Duodenal mucosa (tissue), 2 donors: ENCODE data around the gene MBLAC1.
"Not testable (repeated sequence)": the region's sequence is repeated elsewhere in the genome, so short reads cannot be mapped to it uniquely, and the experiment has no call there.

Source experiments
- H3K27ac ChIP-seq: one replicate; pipeline ENCODE4 v1.7.0; 2013; ENCODE audit warnings: low read depth, low read length
- H3K27me3 ChIP-seq, 2 donors: one replicate each; pipeline ENCODE4 v1.7.0; 2013; ENCODE audit warnings: low read length in 2 of 2, control low read depth in 1 of 2; ENCODE audit not compliant: insufficient read depth in 2 of 2, control insufficient read depth in 1 of 2
- H3K36me3 ChIP-seq, 2 donors: one replicate each; pipeline ENCODE4 v1.7.0; 2013; ENCODE audit warnings: low read length in 2 of 2, control low read depth in 1 of 2; ENCODE audit not compliant: insufficient read depth in 2 of 2, control insufficient read depth in 1 of 2
- H3K4me1 ChIP-seq, 2 donors: one replicate each; pipeline ENCODE4 v1.7.0; 2013; ENCODE audit warnings: low read length in 2 of 2, control low read depth in 1 of 2; ENCODE audit not compliant: insufficient read depth in 2 of 2, control insufficient read depth in 1 of 2
- H3K4me3 ChIP-seq, 2 donors: one replicate each; pipeline ENCODE4 v1.7.0; 2013; ENCODE audit warnings: low read length in 2 of 2, low read depth in 1 of 2
- H3K9ac ChIP-seq, 2 donors: one replicate each; pipeline ENCODE4 v1.7.0; 2013; ENCODE audit warnings: low read length in 2 of 2, low read depth in 1 of 2
- H3K9me3 ChIP-seq, 2 donors: one replicate each; pipeline ENCODE4 v1.7.0; 2013; ENCODE audit warnings: low read length in 2 of 2, control low read depth in 1 of 2; ENCODE audit not compliant: control insufficient read depth in 1 of 2

Gene MBLAC1

DNA sequence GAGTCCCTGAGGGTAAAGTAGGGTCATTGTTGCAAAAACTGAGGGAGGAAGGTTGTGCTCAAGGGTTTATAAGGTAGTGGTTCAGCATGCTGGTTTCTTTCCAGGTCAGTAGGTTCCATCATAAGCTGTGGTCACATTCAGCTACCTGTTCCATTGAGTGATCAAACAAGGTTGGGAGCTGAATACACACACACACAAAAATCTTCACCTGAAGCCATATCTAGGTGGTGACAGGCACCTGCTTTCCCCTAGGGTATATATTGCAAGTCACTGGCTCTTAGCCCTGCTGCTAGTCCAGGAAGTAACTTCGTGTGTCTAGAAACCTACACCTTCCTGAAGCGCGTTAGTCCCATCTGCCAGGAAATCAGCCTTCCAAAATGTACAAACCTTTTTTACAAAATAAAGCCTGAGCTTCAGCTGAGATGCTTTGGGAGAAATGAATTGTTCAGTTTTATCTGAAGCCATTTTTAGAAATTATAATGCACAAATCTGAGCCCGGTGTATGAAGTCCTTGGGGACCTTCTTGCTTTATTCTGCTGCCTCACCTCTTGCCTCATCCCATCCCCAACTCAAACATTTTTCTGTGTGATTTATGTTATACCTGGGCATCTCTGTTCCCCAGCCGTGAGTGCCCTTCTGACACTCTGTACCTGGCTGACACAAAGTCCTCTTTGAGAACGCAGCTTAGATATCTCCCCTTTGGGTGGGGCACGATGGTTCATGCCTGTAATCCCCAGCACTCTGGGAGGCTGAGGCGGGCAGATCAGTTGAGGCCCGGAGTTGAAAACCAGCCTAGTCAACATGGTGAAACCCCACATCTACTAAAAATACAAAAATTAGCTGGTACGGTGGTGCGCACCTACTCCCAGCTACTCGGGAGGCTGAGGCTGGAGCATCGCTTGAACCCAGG, 11.3 kb downstream of the MBLAC1 start:
- no peaks in the 10 kb centered on the region for H3K9me3 ChIP-seq
- H3K4me3 ChIP-seq, result no peak overlapping the region
- H3K27me3 ChIP-seq, result no peaks in the 10 kb centered on the region
- no peak overlapping the region for H3K9ac ChIP-seq
- H3K27ac ChIP-seq, result no peak overlapping the region
- no peaks in the 10 kb centered on the region for H3K36me3 ChIP-seq
- peaks cover 14 to 16% of the 10 kb centered on the region in 2 donors for H3K4me1 ChIP-seq

- Histone ChIP-seq H3K9ac (no peak overlapping the region), H3K36me3 (no peaks in the 10 kb centered on the region), H3K4me3 (no peak overlapping the region), H3K27me3 (no peaks in the 10 kb centered on the region), H3K9me3 (no peaks in the 10 kb centered on the region), H3K27ac (peak overlapping the region; percentile 38), H3K4me1 (peaks cover 14 to 16% of the 10 kb centered on the region in 2 donors)
These were observed 14.8 kb downstream of the MBLAC1 start for GRCh38 chr7:100141555-100141949.

DNA sequence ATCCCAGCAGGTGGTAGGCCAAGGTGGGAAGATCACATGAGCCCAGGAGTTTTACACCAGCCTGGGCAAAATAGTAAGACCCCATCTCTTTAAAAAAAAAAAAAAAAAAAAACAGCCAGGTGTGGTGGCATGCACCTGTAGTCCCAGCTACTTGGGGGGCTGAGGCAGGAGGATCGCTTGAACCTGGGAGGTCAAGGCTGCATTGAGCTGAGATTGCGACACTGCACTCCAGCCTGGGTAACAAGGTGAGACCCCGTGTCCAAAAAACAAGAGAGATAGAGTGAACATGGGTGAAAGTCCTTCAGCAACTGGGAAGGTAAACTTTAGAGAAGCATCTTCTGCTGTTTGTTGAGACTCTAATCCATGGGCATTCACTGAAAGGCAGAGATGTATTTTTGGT, 15.7 kb downstream of the MBLAC1 start:
- H3K36me3 ChIP-seq, result no peaks in the 10 kb centered on the region
- H3K27me3 ChIP-seq, result no peaks in the 10 kb centered on the region
- H3K27ac ChIP-seq, result no peak overlapping the region
- peaks cover 14 to 16% of the 10 kb centered on the region in 2 donors for H3K4me1 ChIP-seq
- no peak overlapping the region for H3K9ac ChIP-seq
- no peak overlapping the region for H3K4me3 ChIP-seq
- H3K9me3 ChIP-seq, result no peaks in the 10 kb centered on the region

GRCh38 chr7:100146350-100146749, 19.6 kb downstream of the MBLAC1 start:
- H3K27ac ChIP-seq, H3K9me3 ChIP-seq, H3K9ac ChIP-seq, H3K4me3 ChIP-seq, H3K27me3 ChIP-seq, H3K36me3 ChIP-seq: not testable (repeated sequence)
- peaks cover 11 to 19% of the 10 kb centered on the region in 2 donors for H3K4me1 ChIP-seq

DNA sequence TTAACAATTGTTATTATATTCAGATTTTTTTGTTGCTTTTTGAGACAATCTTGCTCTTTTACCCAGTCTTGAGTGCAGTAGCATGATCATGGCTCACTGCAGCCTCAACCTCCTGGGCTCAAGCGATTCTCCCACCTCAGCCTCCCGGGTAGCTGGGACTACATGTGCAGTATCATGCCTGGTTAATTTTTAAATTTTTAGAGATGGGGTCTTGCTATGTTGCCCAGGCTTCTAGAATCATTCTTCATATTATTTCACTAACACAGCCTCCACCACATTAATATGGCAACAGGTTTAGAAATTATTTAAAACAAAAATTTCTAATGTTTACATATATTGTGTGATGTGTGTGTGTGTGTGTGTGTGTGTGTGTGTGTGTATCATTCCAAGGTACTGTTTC, 20.5 kb downstream of the MBLAC1 start:
- H3K4me1 ChIP-seq, result peaks cover 7 to 13% of the 10 kb centered on the region in 2 donors

DNA sequence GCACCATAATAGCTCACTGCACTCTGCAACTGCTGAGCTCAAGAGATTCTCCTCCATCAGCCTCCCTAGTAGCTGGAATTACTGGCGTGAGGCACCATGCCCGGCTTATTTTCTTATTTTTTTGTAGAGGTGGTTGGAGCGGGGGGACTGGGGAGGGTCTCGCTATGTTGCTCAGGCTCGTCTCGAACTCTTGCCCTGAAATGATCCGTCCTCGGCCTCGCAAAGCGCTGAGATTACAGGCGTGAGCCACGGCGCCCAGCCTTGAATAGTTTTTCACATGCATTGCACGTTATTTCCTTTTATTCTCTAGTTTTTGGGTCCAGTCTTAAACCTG, 21.4 kb downstream of the MBLAC1 start:
- H3K9ac ChIP-seq, result peak overlapping the region; percentile 82 to 95
- H3K4me1 ChIP-seq, result peaks cover 9 to 16% of the 10 kb centered on the region in 2 donors
- H3K27me3 ChIP-seq, result no peaks in the 10 kb centered on the region
- H3K4me3 ChIP-seq, result peak overlapping the region; percentile 78 to 96
- no peaks in the 10 kb centered on the region for H3K36me3 ChIP-seq
- H3K27ac ChIP-seq, result peak overlapping the region; percentile 55
- H3K9me3 ChIP-seq, result no peaks in the 10 kb centered on the region

More for the DNA sequence above, 20.5 kb downstream of the MBLAC1 start:
- H3K27me3 ChIP-seq, result no peaks in the 10 kb centered on the region
- no peaks in the 10 kb centered on the region for H3K9me3 ChIP-seq
- H3K9ac ChIP-seq, result no peak overlapping the region
- no peak overlapping the region for H3K27ac ChIP-seq
- H3K4me3 ChIP-seq, result no peak overlapping the region
- H3K36me3 ChIP-seq, result no peaks in the 10 kb centered on the region

GRCh38 chr7:100148559-100149328, 22.0 kb downstream of the MBLAC1 start, which contains the start of gene LAMTOR4:
TSS of gene LAMTOR4 (plus strand) at chr7:100148918. CDS start at chr7:100148973, 55 bp downstream.
- H3K36me3 ChIP-seq, result no peaks in the 10 kb centered on the region
- peak within 1 kb of the TSS; percentile 92 to 96 for H3K4me3 ChIP-seq
- peaks cover 15 to 21% of the 10 kb centered on the region in 2 donors for H3K4me1 ChIP-seq
- H3K9me3 ChIP-seq, result no peaks in the 10 kb centered on the region
- no peaks in the 10 kb centered on the region for H3K27me3 ChIP-seq
- peak within 1 kb of the TSS; percentile 75 for H3K27ac ChIP-seq
- H3K9ac ChIP-seq, result peak within 1 kb of the TSS; percentile 95 to 96

DNA sequence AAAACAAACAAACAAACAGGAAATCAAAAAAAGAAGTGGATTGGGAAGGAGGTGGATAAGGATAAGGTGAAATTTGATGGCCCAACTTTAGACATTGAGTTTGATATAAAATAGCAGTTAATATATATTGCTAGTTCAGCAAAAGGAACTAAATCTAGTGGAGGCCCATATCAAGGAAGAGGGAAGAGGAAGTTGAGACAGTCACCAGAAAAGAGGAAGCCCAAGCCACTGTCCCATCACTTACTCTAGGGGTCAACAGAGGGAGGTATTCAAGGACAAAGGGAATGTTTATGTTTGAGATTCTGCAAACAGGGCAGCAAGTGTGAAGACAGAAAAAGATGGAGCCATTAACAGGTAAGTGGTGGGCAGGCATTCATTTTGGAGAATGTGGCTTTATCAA, 25.6 kb downstream of the MBLAC1 start:
- H3K36me3 ChIP-seq, result peaks cover 5 to 22% of the 10 kb centered on the region in 2 donors

GRCh38 chr7:100152937-100153666, 26.3 kb downstream of the MBLAC1 start:
- peaks cover 51 to 59% of the 10 kb centered on the region in 2 donors for H3K4me1 ChIP-seq
- no peak overlapping the region for H3K27ac ChIP-seq
- H3K36me3 ChIP-seq, result peaks cover 5 to 22% of the 10 kb centered on the region in 2 donors
- no peaks in the 10 kb centered on the region for H3K27me3 ChIP-seq
- H3K9ac ChIP-seq, result no peak overlapping the region
- H3K9me3 ChIP-seq, result no peaks in the 10 kb centered on the region
- H3K4me3 ChIP-seq, result peak overlapping the region in 1 of 2 donors; percentile 8

More for the DNA sequence above, 25.6 kb downstream of the MBLAC1 start:
- H3K9ac ChIP-seq, result no peak overlapping the region
- no peak overlapping the region for H3K27ac ChIP-seq
- H3K4me1 ChIP-seq, result peaks cover 46 to 55% of the 10 kb centered on the region in 2 donors
- H3K27me3 ChIP-seq, result no peaks in the 10 kb centered on the region
- H3K9me3 ChIP-seq, result no peaks in the 10 kb centered on the region
- no peak overlapping the region for H3K4me3 ChIP-seq
